ENCODE data around the gene DRG2. TPM values are rescaled to one million over a fixed set of nuclear protein-coding genes. Genes with fewer than 3 reads are reported as not detected.

Gene DRG2
- total and polyA plus RNA-seq, 9 of the 15 experiments (the other 6 are each of a cell fraction or from before 2014, with no cell fraction given), result 6.6 to 36.7 (median 26.1) TPM

GRCh38 chr17:18144261-18144660, 56.5 kb downstream of the DRG2 start:
- no peaks in the 10 kb centered on the region for H3K27me3 ChIP-seq (ENCODE audit: control insufficient read depth in 2 of 2, insufficient read depth in 2 of 2, low read length in 2 of 2)
- no peak overlapping the region for H3K4me3 ChIP-seq
- 9% methylated on average over 1 of the region's 4 CpGs for WGBS (ENCODE audit: insufficient coverage, low coverage, missing lambda C conversion rate)
- no peak for TF ChIP-seq ZFX (CRISPR knock-in tag; IDR thresholded peaks at IDR 0.05)
- no peak for TF ChIP-seq ZNF77 (CRISPR knock-in tag; IDR thresholded peaks at IDR 0.05)
- no peak for TF ChIP-seq ZNF444 (CRISPR knock-in tag; IDR thresholded peaks at IDR 0.05)
- no peak for TF ChIP-seq ZNF280B (CRISPR knock-in tag; IDR thresholded peaks at IDR 0.05)
- no peak for TF ChIP-seq CEBPG (CRISPR knock-in tag; IDR thresholded peaks at IDR 0.05)
- TF ChIP-seq CEBPG (tag; conservative IDR thresholded peaks at IDR 0.05 in 1 of 2, IDR thresholded peaks at IDR 0.05 in 1 of 2), result no peak
- TF ChIP-seq NR2C2 (CRISPR knock-in tag; IDR thresholded peaks at IDR 0.05), result no peak
- no peak for TF ChIP-seq NR2C2 (tag; IDR thresholded peaks at IDR 0.05)
- no peak for TF ChIP-seq ZNF277 (CRISPR knock-in tag; IDR thresholded peaks at IDR 0.05; ENCODE audit: borderline replicate concordance)
- TF ChIP-seq TSC22D4 (tag; IDR thresholded peaks at IDR 0.05), result no peak
- TF ChIP-seq RBM34 (IDR thresholded peaks at IDR 0.05; ENCODE audit: borderline replicate concordance, insufficient read depth, low read length), result no peak
- TF ChIP-seq ZNF398 (CRISPR knock-in tag; IDR thresholded peaks at IDR 0.05), result no peak
- no peak for TF ChIP-seq HNRNPK (IDR thresholded peaks at IDR 0.05; ENCODE audit: low read depth, low read length, poor library complexity, severe bottlenecking)
- no peak for TF ChIP-seq TFAP4 (CRISPR knock-in tag; IDR thresholded peaks at IDR 0.05; ENCODE audit: borderline replicate concordance)
- no peak overlapping the region for H3K4me2 ChIP-seq (ENCODE audit: insufficient read depth, low read length)
- no peaks in the 10 kb centered on the region for H3K9me3 ChIP-seq (replicated peaks; ENCODE audit: control insufficient read depth, insufficient read depth, low read depth, low read length)
- no peaks in the 10 kb centered on the region for H3K9me1 ChIP-seq (ENCODE audit: control insufficient read depth, insufficient read depth, low read length)
- BruUV-seq (replicated peaks), result no TSS peak
- in situ Hi-C loops (cut with MboI) (no loop called here), intact Hi-C loops (cut with micrococcal nuclease) (loop anchor here (10.0 kb wide), 1 partner anchor 181 kb away; no protein-coding TSS in a partner anchor)
- no peaks in the 10 kb centered on the region for H3K36me3 ChIP-seq (ENCODE audit: control insufficient read depth, insufficient read depth, low read length)
- H3K27ac ChIP-seq (ENCODE audit: extremely low read depth, low read depth, low read length), result no peak overlapping the region
- no peaks in the 10 kb centered on the region for H3K79me2 ChIP-seq (ENCODE audit: control insufficient read depth, insufficient read depth, low read length)
- POLR2A ChIA-PET, result no interaction called here
- peaks cover 4% of the 10 kb centered on the region; the same call in 1 of the 2 replicates for H4K20me1 ChIP-seq (replicated peaks; ENCODE audit: control insufficient read depth, insufficient read depth, low read length)
- no peak overlapping the region for H3K9ac ChIP-seq (ENCODE audit: insufficient read depth in 1 of 2, low read depth in 2 of 2, low read length in 2 of 2)
- no peak for FAIRE-seq
- no peak for ATAC-seq
- no peak for DNase-seq (ENCODE audit: extremely low read depth in 1 of 4, low spot score in 3 of 4)
- H2AFZ ChIP-seq (ENCODE audit: low read depth, low read length), result no peak overlapping the region
- CTCF ChIA-PET (ENCODE audit: low intra/inter-chr PET ratio), result no interaction called here
- H3K4me1 ChIP-seq (replicated peaks in 1 of 2; ENCODE audit: control insufficient read depth in 2 of 2, insufficient read depth in 2 of 2, low read length in 2 of 2), result peaks cover 0 to 23% of the 10 kb centered on the region in 2 experiments; a peak in 3 of 5 replicates
